HG03354 (cell line): ENCODE results near the gene SCARF1.

Source experiments
- ATAC-seq: cut with Tn5 transposase; IDR thresholded peaks from one replicate; pipeline ENCODE4 v1.9.1; 2021; ENCODE audit warnings: mild to moderate bottlenecking; ENCODE audit not compliant: unreplicated experiment, poor library complexity, severe bottlenecking

SCARF1 gene

DNA sequence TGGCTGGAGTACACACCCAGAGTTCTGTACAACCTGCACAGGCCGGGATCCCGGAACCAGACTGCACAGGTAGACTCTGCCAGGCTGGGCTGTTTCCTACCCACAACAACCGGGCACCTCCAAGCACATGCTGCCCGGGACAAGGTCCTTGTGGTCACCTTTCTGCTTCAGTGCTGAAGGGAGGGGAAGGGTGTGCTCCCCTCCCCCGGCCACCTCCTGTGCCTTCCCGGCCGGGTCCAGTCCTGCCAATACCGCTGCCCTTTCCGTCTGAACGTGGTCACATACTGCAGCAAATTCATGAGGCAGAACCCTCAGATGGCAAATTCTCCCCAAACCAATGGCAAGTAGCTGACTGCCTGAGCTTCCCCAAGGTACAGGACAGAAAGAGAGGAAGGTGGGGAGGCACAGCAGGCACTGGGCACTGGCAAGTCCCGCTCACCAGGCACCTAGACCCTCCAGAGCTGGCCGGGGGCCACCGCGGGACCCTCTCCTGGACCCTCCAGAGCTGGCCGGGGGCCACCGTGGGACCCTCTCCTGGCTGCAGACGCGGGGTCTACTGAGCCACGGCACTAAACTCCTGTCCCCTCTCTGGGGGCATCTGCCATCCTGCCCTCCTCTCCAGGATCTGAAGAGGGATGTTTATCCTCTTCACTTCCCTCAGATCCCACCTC lies 39.7 kb downstream of the SCARF1 start:
- no peak for ATAC-seq

- ATAC-seq: no peak
Measured at GRCh38 chr17:1604831-1605528, 40.6 kb downstream of the SCARF1 start.

DNA sequence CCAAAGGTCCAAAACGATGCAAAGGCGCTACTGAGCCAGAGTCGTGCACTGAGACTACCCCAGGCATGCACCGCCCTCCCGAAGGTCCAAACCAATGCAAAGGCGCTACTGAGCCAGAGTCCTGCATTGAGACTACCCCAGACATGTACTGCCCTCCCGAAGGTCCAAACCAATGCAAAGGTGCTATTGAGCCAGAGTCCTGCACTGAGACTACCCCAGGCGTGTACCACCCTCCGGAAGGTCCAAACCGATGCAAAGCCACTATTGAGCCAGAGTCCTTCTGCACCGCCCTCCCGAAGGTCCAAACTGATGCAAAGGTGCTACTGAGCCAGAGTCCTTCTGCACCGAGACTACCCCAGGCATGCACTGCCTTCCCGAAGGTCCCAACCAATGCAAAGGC lies 44.0 kb downstream of the SCARF1 start:
- no peak for ATAC-seq

GRCh38 chr17:1598399-1599095 lies 47.0 kb downstream of the SCARF1 start:
- no peak for ATAC-seq

DNA sequence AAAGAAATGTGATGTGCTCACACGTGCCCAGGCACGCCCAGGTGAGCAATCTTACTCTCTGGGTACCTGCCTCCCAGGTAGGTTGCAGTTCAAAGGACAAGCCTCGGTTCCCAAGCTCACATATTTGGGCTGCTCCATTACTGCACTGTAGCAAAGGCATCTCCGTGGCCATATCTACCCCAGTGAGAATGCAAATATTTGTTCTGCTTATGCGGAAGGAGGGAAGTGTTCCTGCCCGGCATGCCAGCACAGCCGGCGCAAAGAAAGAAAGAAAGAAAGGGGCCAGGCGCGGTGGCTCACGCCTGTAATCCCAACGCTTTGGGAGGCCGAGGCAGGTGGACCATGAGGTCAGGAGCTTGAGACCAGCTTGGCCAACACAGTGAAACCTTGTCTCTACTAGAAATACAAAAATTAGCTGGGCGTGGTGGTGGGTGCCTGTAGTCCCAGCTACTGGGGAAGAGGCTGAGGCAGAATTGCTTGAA lies 47.6 kb downstream of the SCARF1 start:
- no peak for ATAC-seq

- ATAC-seq: no peak
Measured at GRCh38 chr17:1593630-1593931, 52.0 kb downstream of the SCARF1 start.

- peak; percentile 82 for ATAC-seq
Measured at GRCh38 chr17:1592751-1593629, 52.5 kb downstream of the SCARF1 start.

DNA sequence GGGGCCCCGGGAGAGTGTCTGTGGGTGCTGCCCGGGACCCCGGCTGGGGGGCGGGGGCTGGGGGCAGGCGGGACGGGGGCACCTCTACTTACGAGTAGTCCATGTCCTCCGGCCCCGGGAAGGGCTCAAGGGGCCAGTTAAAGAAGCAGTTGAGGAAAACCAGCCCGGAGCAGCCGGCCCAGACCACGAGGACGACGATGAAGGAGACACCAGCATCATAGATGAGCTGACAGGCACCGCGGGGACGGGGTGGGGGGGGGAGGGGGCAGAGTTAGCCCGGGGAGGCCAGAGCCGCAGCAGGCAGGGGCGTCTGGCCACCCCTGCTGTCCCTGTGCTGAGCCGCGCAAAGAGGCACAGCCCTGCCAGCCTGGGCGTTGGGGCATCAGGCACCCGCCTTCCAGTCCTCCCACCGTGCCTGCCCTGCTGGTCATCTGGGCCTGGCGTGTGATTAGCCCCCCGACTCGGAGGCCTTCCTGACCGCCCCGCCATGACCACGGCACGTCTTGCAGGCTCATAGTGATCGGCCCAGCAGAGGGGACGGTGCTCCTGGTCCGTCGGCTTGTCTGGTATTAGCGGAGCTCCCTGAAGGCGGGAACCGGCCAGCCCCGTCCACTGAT lies 54.0 kb downstream of the SCARF1 start:
- ATAC-seq: no peak

DNA sequence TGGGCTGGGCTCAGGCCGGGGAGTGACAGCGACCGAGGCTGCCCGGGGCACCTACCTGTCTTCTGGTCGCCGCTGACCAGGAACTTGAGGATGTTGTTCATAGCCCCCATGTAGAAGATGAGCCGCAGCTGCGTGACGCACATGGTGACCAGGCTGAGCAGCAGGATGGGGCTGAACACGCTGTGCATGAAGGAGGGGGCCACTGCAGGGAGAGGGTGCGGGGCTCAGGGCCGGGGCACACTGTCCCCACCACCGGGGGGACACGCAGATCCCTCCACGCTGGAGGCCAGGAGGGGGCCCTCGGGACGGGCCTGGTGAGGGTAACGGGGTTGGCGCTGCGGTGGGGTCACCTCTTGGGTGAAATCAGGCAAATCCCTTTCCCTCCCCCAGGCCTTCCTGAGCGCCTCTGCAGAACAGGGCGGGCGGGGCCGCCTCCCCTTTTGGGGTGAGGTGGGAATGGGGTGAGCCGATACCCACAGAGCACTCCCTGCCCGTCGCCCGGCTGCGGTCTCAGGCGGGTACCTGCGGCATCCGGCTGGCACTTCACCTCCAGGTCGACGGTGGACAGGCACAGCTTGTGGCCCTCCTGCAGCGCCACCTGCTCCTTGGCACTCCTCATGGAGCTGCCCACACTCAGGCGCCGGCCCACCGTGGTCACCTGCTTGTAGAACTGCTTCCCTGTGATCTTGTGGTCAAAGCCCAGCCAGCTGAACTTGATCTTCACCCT lies 54.6 kb downstream of the SCARF1 start:
- ATAC-seq: no peak

DNA sequence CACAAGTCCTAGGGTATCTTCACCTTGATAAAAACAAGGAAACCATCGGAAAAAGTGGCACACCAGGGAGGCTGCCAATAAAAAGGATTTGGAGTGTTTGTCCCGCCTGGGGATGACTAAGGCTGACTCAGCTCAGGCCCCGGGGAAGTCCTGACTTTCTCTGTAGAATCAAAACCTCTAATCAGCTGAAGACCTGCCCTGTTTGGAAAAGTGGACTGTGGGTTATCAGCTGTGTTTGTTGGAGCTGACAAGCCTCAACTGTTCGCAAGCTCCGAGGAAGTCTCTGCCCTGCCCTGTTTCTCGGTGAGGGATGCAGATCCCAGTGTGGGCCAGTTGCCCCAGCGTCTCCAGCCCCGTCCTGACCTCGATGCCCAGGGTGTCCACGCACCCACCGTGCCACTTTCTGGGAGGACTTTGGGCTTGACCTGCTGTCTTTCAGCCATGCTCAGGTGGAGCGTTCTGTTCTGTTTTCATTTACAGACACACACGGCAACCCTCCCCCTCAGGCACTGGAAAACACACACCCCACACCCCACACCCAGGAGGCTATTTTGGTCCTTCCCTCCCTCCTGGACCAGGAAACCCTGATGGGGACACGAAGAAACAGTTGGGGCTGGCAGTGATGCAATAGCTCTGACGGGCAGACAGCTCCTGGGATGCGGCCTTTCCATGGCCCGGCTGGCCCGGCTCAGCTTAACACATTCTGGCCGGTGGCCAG lies 55.3 kb downstream of the SCARF1 start:
- no peak for ATAC-seq

DNA sequence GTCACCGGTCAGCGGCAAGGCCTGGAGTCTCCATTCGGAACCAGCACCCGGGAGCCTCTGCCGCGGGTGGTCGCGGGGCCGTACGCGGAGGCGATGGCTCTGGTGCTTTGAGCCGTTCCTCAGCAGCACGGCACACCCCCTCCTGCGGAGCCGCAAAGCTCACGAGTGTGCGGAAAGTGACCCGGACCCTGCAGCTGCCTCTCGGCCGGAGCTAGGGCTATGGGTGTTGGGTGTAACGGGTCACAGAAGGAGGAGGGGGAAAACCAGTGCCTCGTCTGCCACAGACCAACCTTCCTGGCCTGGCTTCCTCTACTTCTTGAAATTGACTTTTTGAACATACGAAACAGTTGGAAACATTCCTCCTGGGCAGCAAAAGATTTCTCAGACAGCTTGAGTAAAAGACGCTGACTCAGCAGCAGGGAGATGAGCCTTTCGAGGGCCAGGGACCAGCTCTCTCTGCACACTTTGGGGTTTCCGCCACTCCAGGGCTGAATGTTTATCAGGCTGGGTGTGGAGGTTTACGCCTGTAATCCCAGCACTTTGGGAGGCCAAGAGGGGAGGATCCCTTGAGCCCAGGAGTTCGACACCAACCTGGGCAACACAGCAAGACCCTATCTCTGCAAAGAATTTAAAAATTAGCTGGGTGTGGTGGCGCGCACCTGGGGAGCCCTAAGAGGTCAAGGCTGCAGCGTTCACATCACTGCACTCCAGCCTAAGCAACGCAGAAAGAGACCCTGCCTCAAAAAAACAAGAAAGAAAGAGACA lies 56.5 kb downstream of the SCARF1 start:
- no peak for ATAC-seq

GRCh38 chr17:1584167-1584566 lies 61.4 kb downstream of the SCARF1 start:
- no peak for ATAC-seq
